LNCAP (cell line): ENCODE results near the gene UBE2M.

Experiments used
- CTCF ChIP-seq: fragments of 450-650 bp; IDR thresholded peaks from 2 replicates; pipeline ENCODE4 v1.5.1; 2017; ENCODE audit warnings: mild to moderate bottlenecking

The UBE2M gene

GRCh38 chr19:58566989-58567388, 8.6 kb upstream of the UBE2M start:
- TF ChIP-seq CTCF, result no peak

- TF ChIP-seq CTCF, result no peak
Measured at GRCh38 chr19:58563823-58564222, 5.4 kb upstream of the UBE2M start.

- no peak for TF ChIP-seq CTCF
Measured at GRCh38 chr19:58563034-58563573, 4.7 kb upstream of the UBE2M start.

- no peak for TF ChIP-seq CTCF
Measured at GRCh38 chr19:58562122-58563033, 4.0 kb upstream of the UBE2M start.

- no peak for TF ChIP-seq CTCF
Measured at GRCh38 chr19:58561373-58562121, 3.1 kb upstream of the UBE2M start.

- TF ChIP-seq CTCF, result no peak
Measured at GRCh38 chr19:58560921-58561320, 2.5 kb upstream of the UBE2M start.

- TF ChIP-seq CTCF, result no peak
Measured at GRCh38 chr19:58560007-58560887, 1.8 kb upstream of the UBE2M start.
